ENCODE results near the gene CYP4B1.

CYP4B1 gene

DNA sequence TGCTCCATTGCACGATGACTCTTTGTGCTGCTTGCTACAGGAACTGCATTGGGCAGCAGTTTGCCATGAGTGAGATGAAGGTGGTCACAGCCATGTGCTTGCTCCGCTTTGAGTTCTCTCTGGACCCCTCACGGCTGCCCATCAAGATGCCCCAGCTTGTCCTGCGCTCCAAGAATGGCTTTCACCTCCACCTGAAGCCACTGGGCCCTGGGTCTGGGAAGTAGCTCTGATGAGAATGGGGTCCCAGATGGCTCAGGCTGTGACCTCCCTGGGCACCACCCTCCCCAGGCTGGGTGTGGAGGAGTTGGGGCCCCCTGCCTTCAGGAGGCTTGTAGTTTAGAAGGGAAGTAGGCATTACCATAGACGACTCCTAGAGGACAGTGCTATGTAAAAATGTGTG, 19.7 kb downstream of the CYP4B1 start:
- TF ChIP-seq, protein P1, sequence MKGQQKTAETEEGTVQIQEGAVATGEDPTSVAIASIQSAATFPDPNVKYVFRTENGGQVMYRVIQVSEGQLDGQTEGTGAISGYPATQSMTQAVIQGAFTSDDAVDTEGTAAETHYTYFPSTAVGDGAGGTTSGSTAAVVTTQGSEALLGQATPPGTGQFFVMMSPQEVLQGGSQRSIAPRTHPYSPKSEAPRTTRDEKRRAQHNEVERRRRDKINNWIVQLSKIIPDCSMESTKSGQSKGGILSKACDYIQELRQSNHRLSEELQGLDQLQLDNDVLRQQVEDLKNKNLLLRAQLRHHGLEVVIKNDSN (IDR thresholded peaks at IDR 0.05): no peak
- no peak for TF ChIP-seq TEAD4 (IDR thresholded peaks at IDR 0.05)

DNA sequence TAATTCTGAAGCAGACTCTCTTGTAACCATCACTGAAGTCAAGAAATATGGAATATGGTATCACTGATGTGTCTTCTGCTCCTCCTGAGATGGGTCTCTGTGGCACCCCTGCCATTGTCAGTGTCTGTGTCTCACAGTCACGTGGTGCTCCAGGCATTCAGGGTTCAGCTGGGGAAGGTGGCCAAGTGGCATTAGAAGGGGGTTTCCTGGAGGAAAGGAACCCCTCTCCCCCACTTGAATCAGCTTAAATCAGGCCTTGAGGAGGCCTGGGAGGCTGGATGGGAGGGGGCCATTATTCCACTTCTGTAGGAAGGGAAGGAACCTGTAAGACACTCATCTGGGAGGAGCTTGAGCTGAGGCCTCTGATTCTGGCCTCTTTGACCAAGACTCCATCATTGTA, 20.5 kb downstream of the CYP4B1 start:
- TF ChIP-seq, protein P1 (IDR thresholded peaks at IDR 0.05): no peak
- TF ChIP-seq TEAD4 (IDR thresholded peaks at IDR 0.05) (no peak), ZBTB7A (IDR thresholded peaks at IDR 0.05; ENCODE audit: low read depth) (no peak), EP300 (IDR thresholded peaks at IDR 0.05; ENCODE audit: borderline replicate concordance) (no peak), EGR1 (IDR thresholded peaks at IDR 0.05) (no peak), YY1 (IDR thresholded peaks at IDR 0.05; ENCODE audit: low read depth) (no peak), CREB1 (IDR thresholded peaks at IDR 0.05; ENCODE audit: low read depth) (no peak), FOXM1 (IDR thresholded peaks at IDR 0.05; ENCODE audit: borderline replicate concordance, low read depth) (no peak), RAD21 (IDR thresholded peaks at IDR 0.05; ENCODE audit: low read depth) (no peak), CEBPB (IDR thresholded peaks at IDR 0.05) (no peak), TCF12 (IDR thresholded peaks at IDR 0.05; ENCODE audit: low read depth) (no peak), TAF1 (IDR thresholded peaks at IDR 0.05; ENCODE audit: low read depth) (no peak), NFIC (IDR thresholded peaks at IDR 0.05) (no peak)
- TF ChIP-seq, protein P2, sequence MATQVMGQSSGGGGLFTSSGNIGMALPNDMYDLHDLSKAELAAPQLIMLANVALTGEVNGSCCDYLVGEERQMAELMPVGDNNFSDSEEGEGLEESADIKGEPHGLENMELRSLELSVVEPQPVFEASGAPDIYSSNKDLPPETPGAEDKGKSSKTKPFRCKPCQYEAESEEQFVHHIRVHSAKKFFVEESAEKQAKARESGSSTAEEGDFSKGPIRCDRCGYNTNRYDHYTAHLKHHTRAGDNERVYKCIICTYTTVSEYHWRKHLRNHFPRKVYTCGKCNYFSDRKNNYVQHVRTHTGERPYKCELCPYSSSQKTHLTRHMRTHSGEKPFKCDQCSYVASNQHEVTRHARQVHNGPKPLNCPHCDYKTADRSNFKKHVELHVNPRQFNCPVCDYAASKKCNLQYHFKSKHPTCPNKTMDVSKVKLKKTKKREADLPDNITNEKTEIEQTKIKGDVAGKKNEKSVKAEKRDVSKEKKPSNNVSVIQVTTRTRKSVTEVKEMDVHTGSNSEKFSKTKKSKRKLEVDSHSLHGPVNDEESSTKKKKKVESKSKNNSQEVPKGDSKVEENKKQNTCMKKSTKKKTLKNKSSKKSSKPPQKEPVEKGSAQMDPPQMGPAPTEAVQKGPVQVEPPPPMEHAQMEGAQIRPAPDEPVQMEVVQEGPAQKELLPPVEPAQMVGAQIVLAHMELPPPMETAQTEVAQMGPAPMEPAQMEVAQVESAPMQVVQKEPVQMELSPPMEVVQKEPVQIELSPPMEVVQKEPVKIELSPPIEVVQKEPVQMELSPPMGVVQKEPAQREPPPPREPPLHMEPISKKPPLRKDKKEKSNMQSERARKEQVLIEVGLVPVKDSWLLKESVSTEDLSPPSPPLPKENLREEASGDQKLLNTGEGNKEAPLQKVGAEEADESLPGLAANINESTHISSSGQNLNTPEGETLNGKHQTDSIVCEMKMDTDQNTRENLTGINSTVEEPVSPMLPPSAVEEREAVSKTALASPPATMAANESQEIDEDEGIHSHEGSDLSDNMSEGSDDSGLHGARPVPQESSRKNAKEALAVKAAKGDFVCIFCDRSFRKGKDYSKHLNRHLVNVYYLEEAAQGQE (IDR thresholded peaks at IDR 0.05; ENCODE audit: low read depth): no peak
- TF ChIP-seq, protein P3, sequence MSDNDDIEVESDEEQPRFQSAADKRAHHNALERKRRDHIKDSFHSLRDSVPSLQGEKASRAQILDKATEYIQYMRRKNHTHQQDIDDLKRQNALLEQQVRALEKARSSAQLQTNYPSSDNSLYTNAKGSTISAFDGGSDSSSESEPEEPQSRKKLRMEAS (IDR thresholded peaks at IDR 0.05): no peak

DNA sequence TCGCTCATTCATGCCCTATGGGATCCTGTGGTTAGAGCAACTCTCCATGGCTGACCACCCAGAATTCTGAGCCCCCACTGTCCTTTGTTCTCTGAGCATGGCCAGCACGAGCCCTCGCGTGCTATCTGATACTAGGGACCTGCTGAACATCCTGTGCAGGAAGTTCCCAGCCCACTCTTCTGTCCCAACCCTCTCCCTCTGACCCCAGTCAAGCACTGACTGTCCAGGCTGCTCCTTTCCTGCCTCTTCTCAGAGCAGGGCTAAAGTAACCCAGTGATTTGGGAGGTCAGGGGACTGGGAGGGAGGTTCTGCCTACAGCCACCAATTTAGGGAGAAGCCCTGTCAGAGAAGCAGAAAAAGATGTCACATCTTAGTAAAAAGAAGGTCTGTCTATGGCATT, 21.2 kb downstream of the CYP4B1 start:
- TF ChIP-seq CREB1 (IDR thresholded peaks at IDR 0.05; ENCODE audit: low read depth) (no peak), ZBTB7A (IDR thresholded peaks at IDR 0.05; ENCODE audit: low read depth) (no peak), TAF1 (IDR thresholded peaks at IDR 0.05; ENCODE audit: low read depth) (no peak), CEBPB (IDR thresholded peaks at IDR 0.05) (no peak), YY1 (IDR thresholded peaks at IDR 0.05; ENCODE audit: low read depth) (no peak)

DNA sequence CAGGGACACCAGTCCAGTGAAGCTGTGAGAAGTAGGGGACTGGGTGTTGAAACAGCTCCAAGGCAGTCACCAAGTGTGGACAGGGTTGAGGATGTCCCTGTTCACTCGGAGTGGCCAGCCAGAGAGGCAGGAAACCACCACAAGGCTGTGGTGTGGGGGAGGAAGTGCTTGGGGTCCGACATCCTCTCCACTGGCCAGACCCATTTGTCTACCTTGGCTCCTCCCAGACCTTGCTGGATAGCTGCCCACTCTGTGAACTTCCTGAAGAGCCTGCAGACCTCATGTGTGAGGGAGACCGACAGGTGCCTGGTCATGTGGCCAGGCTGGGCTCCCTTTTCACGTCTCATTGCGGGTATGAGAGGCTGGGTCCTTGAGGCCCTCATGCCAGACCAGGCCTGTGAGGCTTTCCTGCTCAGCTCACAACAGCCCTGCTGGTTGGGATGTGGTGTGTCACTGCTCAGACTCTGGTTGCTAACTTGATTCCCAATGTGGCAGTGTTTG, 21.8 kb downstream of the CYP4B1 start:
- TF ChIP-seq, protein P1 (IDR thresholded peaks at IDR 0.05): no peak
- TF ChIP-seq CEBPB (IDR thresholded peaks at IDR 0.05) (no peak), NFIC (IDR thresholded peaks at IDR 0.05) (no peak)
- TF ChIP-seq, protein P2 (IDR thresholded peaks at IDR 0.05; ENCODE audit: low read depth): no peak
- TF ChIP-seq, protein P3 (IDR thresholded peaks at IDR 0.05): no peak

DNA sequence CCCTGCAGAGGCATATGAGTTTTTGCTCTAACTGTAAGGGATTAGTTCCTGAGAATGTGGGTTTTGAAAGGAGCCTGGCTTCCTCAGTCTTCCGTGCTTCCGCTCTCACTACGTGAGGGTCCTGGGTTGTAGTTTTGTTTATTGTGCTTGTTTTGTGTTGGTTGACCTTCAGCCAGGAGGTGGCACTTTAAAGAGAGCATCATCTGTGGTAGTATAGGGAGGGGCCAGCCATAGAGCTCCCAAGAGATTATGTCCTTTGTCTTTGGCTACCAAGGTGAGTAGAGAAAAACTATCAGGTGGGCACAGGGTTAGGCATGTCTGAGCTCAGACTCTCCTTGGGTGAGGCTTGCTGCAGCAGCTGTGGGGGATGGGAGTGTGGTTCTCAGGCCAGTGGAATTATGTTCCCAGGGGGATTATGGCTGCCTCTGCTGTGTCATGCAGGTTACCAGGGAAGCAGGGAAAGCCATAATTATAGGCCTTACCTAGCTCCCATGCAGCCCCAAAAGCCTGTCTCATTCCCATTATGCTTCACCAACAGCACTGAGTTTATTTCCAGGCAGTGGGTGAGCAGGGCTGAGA, 23.5 kb downstream of the CYP4B1 start:
- TF ChIP-seq NFIC (IDR thresholded peaks at IDR 0.05): no peak
- TF ChIP-seq EP300 (IDR thresholded peaks at IDR 0.05; ENCODE audit: borderline replicate concordance): no peak
- TF ChIP-seq, protein P2 (IDR thresholded peaks at IDR 0.05; ENCODE audit: low read depth): no peak
- no peak for TF ChIP-seq TCF12 (IDR thresholded peaks at IDR 0.05; ENCODE audit: low read depth)
- TF ChIP-seq YY1 (IDR thresholded peaks at IDR 0.05; ENCODE audit: low read depth): no peak
- TF ChIP-seq CREB1 (IDR thresholded peaks at IDR 0.05; ENCODE audit: low read depth): no peak
- TF ChIP-seq CEBPB (IDR thresholded peaks at IDR 0.05): no peak
